Measurements from ENCODE around the gene GLRA3. TPM values are rescaled to one million over a fixed set of nuclear protein-coding genes. Genes with fewer than 3 reads are reported as not detected.
"Not testable (repeated sequence)": the region's sequence is repeated elsewhere in the genome, so short reads cannot be mapped to it uniquely, and the experiment has no call there.

GLRA3 gene
- polyA plus RNA-seq, 3 donors: 0.03 to 0.17 (median 0.14) TPM

GRCh38 chr4:174681723-174682300 lies 147.2 kb downstream of the GLRA3 start:
- no peak for DNase-seq (ENCODE audit: extremely low read depth in 1 of 11, low read depth in 9 of 11, low spot score in 4 of 11)

- no peak for DNase-seq (ENCODE audit: extremely low read depth in 1 of 11, low read depth in 9 of 11, low spot score in 4 of 11)
Observed at GRCh38 chr4:174674305-174674840, 154.7 kb downstream of the GLRA3 start.

- DNase-seq (ENCODE audit: extremely low read depth in 1 of 11, low read depth in 9 of 11, low spot score in 4 of 11): no peak
Observed at GRCh38 chr4:174673865-174674264, 155.2 kb downstream of the GLRA3 start.

GRCh38 chr4:174672276-174672675 lies 156.8 kb downstream of the GLRA3 start:
- DNase-seq (ENCODE audit: extremely low read depth in 1 of 11, low read depth in 9 of 11, low spot score in 4 of 11): no peak

GRCh38 chr4:174669270-174669669 lies 159.8 kb downstream of the GLRA3 start:
- no peak for DNase-seq (ENCODE audit: extremely low read depth in 1 of 11, low read depth in 9 of 11, low spot score in 4 of 11)

- no peak for DNase-seq (ENCODE audit: extremely low read depth in 1 of 11, low read depth in 9 of 11, low spot score in 4 of 11)
Observed at GRCh38 chr4:174665799-174666198, 163.2 kb downstream of the GLRA3 start.

GRCh38 chr4:174663216-174663615 lies 165.8 kb downstream of the GLRA3 start:
- no peak for DNase-seq (ENCODE audit: extremely low read depth in 1 of 11, low read depth in 9 of 11, low spot score in 4 of 11)

- DNase-seq (ENCODE audit: extremely low read depth in 1 of 11, low read depth in 9 of 11, low spot score in 4 of 11): no peak
Observed at GRCh38 chr4:174658246-174658645, 170.8 kb downstream of the GLRA3 start.

GRCh38 chr4:174657472-174657871 lies 171.6 kb downstream of the GLRA3 start:
- DNase-seq (ENCODE audit: extremely low read depth in 1 of 11, low read depth in 9 of 11, low spot score in 4 of 11): no peak

GRCh38 chr4:174654634-174655033 lies 174.4 kb downstream of the GLRA3 start:
- no peak for DNase-seq (ENCODE audit: extremely low read depth in 1 of 11, low read depth in 9 of 11, low spot score in 4 of 11)

GRCh38 chr4:174650711-174651355 lies 178.2 kb downstream of the GLRA3 start:
- no peak for DNase-seq (ENCODE audit: extremely low read depth in 1 of 11, low read depth in 9 of 11, low spot score in 4 of 11)

GRCh38 chr4:174648812-174649211 lies 180.2 kb downstream of the GLRA3 start:
- DNase-seq (ENCODE audit: extremely low read depth in 1 of 11, low read depth in 9 of 11, low spot score in 4 of 11): no peak

- no peak for DNase-seq (ENCODE audit: extremely low read depth in 1 of 11, low read depth in 9 of 11, low spot score in 4 of 11)
Observed at GRCh38 chr4:174646326-174646725, 182.7 kb downstream of the GLRA3 start.

- no peak for DNase-seq (ENCODE audit: extremely low read depth in 1 of 11, low read depth in 9 of 11, low spot score in 4 of 11)
Observed at GRCh38 chr4:174640146-174640545, 188.9 kb downstream of the GLRA3 start.

- DNase-seq (ENCODE audit: extremely low read depth in 1 of 11, low read depth in 9 of 11, low spot score in 4 of 11): no peak
Observed at GRCh38 chr4:174635732-174636131, 193.3 kb downstream of the GLRA3 start.

GRCh38 chr4:174633399-174633798 lies 195.6 kb downstream of the GLRA3 start:
- no peak for DNase-seq (ENCODE audit: extremely low read depth in 1 of 11, low read depth in 9 of 11, low spot score in 4 of 11)

- peak in 10 of 11 donors; percentile 9 to 46 (median 18) for DNase-seq (ENCODE audit: extremely low read depth in 1 of 11, low read depth in 9 of 11, low spot score in 4 of 11)
Observed at GRCh38 chr4:174631901-174632758, 196.9 kb downstream of the GLRA3 start.

GRCh38 chr4:174629907-174630450 lies 199.1 kb downstream of the GLRA3 start:
- not testable (repeated sequence) for DNase-seq (ENCODE audit: extremely low read depth in 1 of 11, low read depth in 9 of 11, low spot score in 4 of 11)

GRCh38 chr4:174629265-174629664 lies 199.8 kb downstream of the GLRA3 start:
- no peak for DNase-seq (ENCODE audit: extremely low read depth in 1 of 11, low read depth in 9 of 11, low spot score in 4 of 11)

GRCh38 chr4:174628191-174628590 lies 200.9 kb downstream of the GLRA3 start:
- no peak for DNase-seq (ENCODE audit: extremely low read depth in 1 of 11, low read depth in 9 of 11, low spot score in 4 of 11)
